ENCODE data around the gene FCER1A.

The FCER1A gene

DNA sequence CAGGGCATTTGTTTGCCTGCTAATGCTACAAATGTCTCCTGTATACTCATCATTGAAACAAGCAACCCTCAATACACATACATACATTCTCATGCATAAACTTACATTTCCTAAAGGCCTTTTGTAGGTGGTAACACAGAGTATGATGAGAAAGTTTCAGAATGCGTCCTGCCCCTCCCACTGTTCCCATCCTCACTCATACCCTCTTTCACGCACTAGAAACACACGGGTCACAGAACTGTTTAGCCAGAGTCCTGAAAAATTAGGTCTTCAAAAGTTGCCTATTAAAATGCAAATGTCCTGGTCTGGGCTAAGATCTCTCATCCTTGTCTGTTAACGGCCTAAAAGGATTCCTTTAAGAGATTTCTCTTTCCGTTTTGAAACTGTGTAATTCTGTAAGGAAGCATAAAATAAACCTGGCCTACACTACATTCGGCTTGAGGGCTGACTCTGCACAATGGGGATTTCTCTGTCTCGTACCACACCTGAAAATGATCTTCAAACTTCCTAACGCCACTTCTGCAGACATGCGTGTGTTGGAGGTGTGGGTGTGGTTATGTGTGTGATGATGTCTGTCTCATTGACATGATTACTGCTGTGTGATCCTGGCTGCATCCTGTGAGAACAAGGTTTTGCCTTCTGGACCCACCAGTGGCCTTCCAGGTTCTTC lies 5.3 kb upstream of the FCER1A start:
- Histone ChIP-seq H3K36me3 (ENCODE audit: insufficient read depth, low read length) (no peaks in the 10 kb centered on the region), H3K9me3 (ENCODE audit: insufficient read depth, low read length, severe bottlenecking) (no peaks in the 10 kb centered on the region), H3K4me2 (ENCODE audit: insufficient read depth, low read length) (no peak overlapping the region), H3K4me3 (ENCODE audit: low read depth in 1 of 2, low read length in 2 of 2) (no peak overlapping the region), H3K4me1 (ENCODE audit: insufficient read depth, low read length) (no peaks in the 10 kb centered on the region), H3K27me3 (ENCODE audit: insufficient read depth, low read length, poor library complexity) (peaks cover 8% of the 10 kb centered on the region), H3K9ac (ENCODE audit: low read depth, low read length) (no peak overlapping the region), H3K27ac (ENCODE audit: low read length) (no peak overlapping the region), H2AFZ (ENCODE audit: low read depth, low read length) (no peak overlapping the region), H4K20me1 (ENCODE audit: insufficient read depth, low read length) (no peaks in the 10 kb centered on the region), H3K79me2 (ENCODE audit: insufficient read depth, low read length) (no peaks in the 10 kb centered on the region)
- no peak for TF ChIP-seq EZH2 (IDR thresholded peaks at IDR 0.05; ENCODE audit: borderline replicate concordance, low read depth, low read length, severe bottlenecking)
- TF ChIP-seq, protein P1, sequence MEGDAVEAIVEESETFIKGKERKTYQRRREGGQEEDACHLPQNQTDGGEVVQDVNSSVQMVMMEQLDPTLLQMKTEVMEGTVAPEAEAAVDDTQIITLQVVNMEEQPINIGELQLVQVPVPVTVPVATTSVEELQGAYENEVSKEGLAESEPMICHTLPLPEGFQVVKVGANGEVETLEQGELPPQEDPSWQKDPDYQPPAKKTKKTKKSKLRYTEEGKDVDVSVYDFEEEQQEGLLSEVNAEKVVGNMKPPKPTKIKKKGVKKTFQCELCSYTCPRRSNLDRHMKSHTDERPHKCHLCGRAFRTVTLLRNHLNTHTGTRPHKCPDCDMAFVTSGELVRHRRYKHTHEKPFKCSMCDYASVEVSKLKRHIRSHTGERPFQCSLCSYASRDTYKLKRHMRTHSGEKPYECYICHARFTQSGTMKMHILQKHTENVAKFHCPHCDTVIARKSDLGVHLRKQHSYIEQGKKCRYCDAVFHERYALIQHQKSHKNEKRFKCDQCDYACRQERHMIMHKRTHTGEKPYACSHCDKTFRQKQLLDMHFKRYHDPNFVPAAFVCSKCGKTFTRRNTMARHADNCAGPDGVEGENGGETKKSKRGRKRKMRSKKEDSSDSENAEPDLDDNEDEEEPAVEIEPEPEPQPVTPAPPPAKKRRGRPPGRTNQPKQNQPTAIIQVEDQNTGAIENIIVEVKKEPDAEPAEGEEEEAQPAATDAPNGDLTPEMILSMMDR (IDR thresholded peaks at IDR 0.05; ENCODE audit: borderline replicate concordance, extremely low read depth, low read length, poor library complexity, severe bottlenecking), result no peak
- ATAC-seq (ENCODE audit: insufficient read depth, low read depth) (no peak), DNase-seq (no peak)

DNA sequence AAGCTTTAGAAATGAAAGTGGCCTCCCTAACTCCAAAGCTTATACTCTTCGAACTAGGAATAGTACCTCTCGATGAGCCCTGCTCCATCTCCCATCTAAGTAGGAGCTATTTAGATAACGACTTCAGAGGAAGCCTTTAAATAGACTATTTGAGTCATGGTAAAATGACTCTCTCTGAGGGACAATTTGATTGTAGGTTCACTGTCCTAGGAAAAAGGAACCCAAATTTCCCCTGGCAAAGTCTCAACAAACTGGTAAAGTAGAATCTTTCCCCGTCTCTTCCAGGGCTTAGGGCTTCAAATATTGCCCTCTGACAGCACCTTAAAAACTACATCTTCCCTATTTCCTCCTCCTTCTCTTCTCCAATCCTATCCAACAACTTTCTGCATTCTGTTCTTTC lies 2.0 kb upstream of the FCER1A start:
- no peak for TF ChIP-seq EZH2 (IDR thresholded peaks at IDR 0.05; ENCODE audit: borderline replicate concordance, low read depth, low read length, severe bottlenecking)
- TF ChIP-seq, protein P1 (IDR thresholded peaks at IDR 0.05; ENCODE audit: borderline replicate concordance, extremely low read depth, low read length, poor library complexity, severe bottlenecking), result no peak
- H3K4me3 ChIP-seq (ENCODE audit: low read depth in 1 of 2, low read length in 2 of 2), result no peak overlapping the region
- DNase-seq (no peak), ATAC-seq (ENCODE audit: insufficient read depth, low read depth) (no peak)
- H2AFZ ChIP-seq (ENCODE audit: low read depth, low read length), result no peak overlapping the region
- no peaks in the 10 kb centered on the region for H3K79me2 ChIP-seq (ENCODE audit: insufficient read depth, low read length)
- no peak overlapping the region for H3K4me2 ChIP-seq (ENCODE audit: insufficient read depth, low read length)
- peaks cover 5% of the 10 kb centered on the region for H3K27me3 ChIP-seq (ENCODE audit: insufficient read depth, low read length, poor library complexity)
- no peaks in the 10 kb centered on the region for H3K4me1 ChIP-seq (ENCODE audit: insufficient read depth, low read length)
- no peaks in the 10 kb centered on the region for H3K9me3 ChIP-seq (ENCODE audit: insufficient read depth, low read length, severe bottlenecking)
- no peak overlapping the region for H3K27ac ChIP-seq (ENCODE audit: low read length)
- no peak overlapping the region for H3K9ac ChIP-seq (ENCODE audit: low read depth, low read length)
- no peaks in the 10 kb centered on the region for H3K36me3 ChIP-seq (ENCODE audit: insufficient read depth, low read length)
- no peaks in the 10 kb centered on the region for H4K20me1 ChIP-seq (ENCODE audit: insufficient read depth, low read length)

DNA sequence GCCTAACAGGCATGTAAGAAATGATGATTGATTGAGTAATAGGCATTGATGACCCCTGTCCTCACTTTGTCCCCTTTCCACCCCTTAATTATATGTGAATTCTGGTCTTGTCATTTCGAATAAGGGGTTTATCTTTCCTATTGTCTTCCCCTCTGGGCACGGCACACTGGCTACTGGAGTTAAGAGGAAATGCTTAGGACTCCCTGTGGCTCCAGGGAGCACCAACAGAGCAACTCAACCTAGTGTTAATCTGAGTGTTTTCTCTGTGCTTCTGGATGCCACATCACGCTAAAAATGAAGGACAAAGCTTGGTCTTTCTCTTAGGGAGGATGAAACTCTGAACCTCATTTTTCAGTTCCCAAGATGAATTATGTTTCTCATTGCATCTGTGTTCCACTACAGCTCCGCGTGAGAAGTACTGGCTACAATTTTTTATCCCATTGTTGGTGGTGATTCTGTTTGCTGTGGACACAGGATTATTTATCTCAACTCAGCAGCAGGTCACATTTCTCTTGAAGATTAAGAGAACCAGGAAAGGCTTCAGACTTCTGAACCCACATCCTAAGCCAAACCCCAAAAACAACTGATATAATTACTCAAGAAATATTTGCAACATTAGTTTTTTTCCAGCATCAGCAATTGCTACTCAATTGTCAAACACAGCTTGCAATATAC lies 5.3 kb downstream of the FCER1A start:
- Histone ChIP-seq H3K9me3 (ENCODE audit: insufficient read depth, low read length, severe bottlenecking) (no peaks in the 10 kb centered on the region), H3K4me2 (ENCODE audit: insufficient read depth, low read length) (no peak overlapping the region), H4K20me1 (ENCODE audit: insufficient read depth, low read length) (no peaks in the 10 kb centered on the region), H2AFZ (ENCODE audit: low read depth, low read length) (no peak overlapping the region), H3K79me2 (ENCODE audit: insufficient read depth, low read length) (no peaks in the 10 kb centered on the region), H3K4me1 (ENCODE audit: insufficient read depth, low read length) (no peaks in the 10 kb centered on the region), H3K4me3 (ENCODE audit: low read depth in 1 of 2, low read length in 2 of 2) (no peak overlapping the region), H3K27me3 (ENCODE audit: insufficient read depth, low read length, poor library complexity) (peaks cover 20% of the 10 kb centered on the region), H3K27ac (ENCODE audit: low read length) (no peak overlapping the region), H3K9ac (ENCODE audit: low read depth, low read length) (no peak overlapping the region), H3K36me3 (ENCODE audit: insufficient read depth, low read length) (no peaks in the 10 kb centered on the region)
- DNase-seq (no peak), ATAC-seq (ENCODE audit: insufficient read depth, low read depth) (no peak)
- TF ChIP-seq, protein P1 (IDR thresholded peaks at IDR 0.05; ENCODE audit: borderline replicate concordance, extremely low read depth, low read length, poor library complexity, severe bottlenecking), result no peak
- no peak for TF ChIP-seq EZH2 (IDR thresholded peaks at IDR 0.05; ENCODE audit: borderline replicate concordance, low read depth, low read length, severe bottlenecking)
